CD4-positive, alpha-beta T cell treated with Interleukin-21 for 1 hour (primary cell): ENCODE data around the gene SCP2.

ENCODE experiments used
- DNase-seq: peaks from one replicate; pipeline ENCODE4 v3.0.0-alpha.2; 2020

The SCP2 gene

GRCh38 chr1:53046930-53047329 lies 119.9 kb downstream of the SCP2 start:
- no peak for DNase-seq

- no peak for DNase-seq
These were observed 121.0 kb downstream of the SCP2 start for GRCh38 chr1:53047737-53048736.

GRCh38 chr1:53048960-53049573 lies 122.0 kb downstream of the SCP2 start:
- no peak for DNase-seq

GRCh38 chr1:53049574-53049967 lies 122.5 kb downstream of the SCP2 start:
- DNase-seq = no peak

GRCh38 chr1:53050310-53050709 lies 123.2 kb downstream of the SCP2 start:
- DNase-seq = no peak

- no peak for DNase-seq
These were observed 124.6 kb downstream of the SCP2 start for GRCh38 chr1:53051676-53052075.

- no peak for DNase-seq
These were observed 130.1 kb downstream of the SCP2 start for GRCh38 chr1:53057127-53057526.

- DNase-seq = no peak
These were observed 133.5 kb downstream of the SCP2 start for GRCh38 chr1:53060579-53060978.

GRCh38 chr1:53061123-53061858 lies 134.2 kb downstream of the SCP2 start:
- DNase-seq = no peak

- no peak for DNase-seq
These were observed 135.0 kb downstream of the SCP2 start, which contains the start of gene PODN for GRCh38 chr1:53061859-53062707. Gene PODN (plus strand): TSS chr1:53062213. CDS start chr1:53069856, 7,643 bp downstream.

GRCh38 chr1:53062708-53063591 lies 135.9 kb downstream of the SCP2 start:
- DNase-seq = no peak

- no peak for DNase-seq
These were observed 136.9 kb downstream of the SCP2 start for GRCh38 chr1:53063744-53064515.

- no peak for DNase-seq
These were observed 138.3 kb downstream of the SCP2 start for GRCh38 chr1:53065391-53065790.

GRCh38 chr1:53066488-53066887 lies 139.4 kb downstream of the SCP2 start:
- no peak for DNase-seq

GRCh38 chr1:53066891-53067738 lies 140.0 kb downstream of the SCP2 start:
- no peak for DNase-seq

GRCh38 chr1:53067886-53068285 lies 140.8 kb downstream of the SCP2 start:
- DNase-seq = no peak

- DNase-seq = no peak
These were observed 141.4 kb downstream of the SCP2 start for GRCh38 chr1:53068314-53069099.

GRCh38 chr1:53069265-53069662 lies 142.2 kb downstream of the SCP2 start:
- DNase-seq = no peak
